Measurements from ENCODE around the gene TRPM3.
A peak's percentile ranks its signal among the peaks of the same experiment; 100 is the strongest.

The TRPM3 gene

DNA sequence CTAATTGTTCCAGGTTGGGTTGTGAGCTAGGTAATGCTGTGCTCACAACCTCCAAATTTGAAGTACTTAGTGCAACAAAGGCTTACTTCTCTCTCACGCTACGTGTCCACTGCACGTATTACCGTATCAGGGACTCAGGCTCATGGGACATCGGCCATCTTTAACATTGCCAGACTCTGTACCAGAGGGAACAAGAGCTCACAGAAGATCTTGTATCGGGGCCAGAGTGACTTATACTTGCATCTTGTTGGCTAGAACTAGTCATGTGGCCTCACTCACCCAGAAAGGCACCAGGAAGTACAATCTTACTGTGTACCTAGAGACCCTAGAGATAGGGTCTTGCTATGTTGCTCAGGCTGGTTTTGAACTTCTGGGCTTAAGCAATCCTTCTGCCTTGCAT is 625.9 kb downstream of the TRPM3 start:
- no peak for DNase-seq

DNA sequence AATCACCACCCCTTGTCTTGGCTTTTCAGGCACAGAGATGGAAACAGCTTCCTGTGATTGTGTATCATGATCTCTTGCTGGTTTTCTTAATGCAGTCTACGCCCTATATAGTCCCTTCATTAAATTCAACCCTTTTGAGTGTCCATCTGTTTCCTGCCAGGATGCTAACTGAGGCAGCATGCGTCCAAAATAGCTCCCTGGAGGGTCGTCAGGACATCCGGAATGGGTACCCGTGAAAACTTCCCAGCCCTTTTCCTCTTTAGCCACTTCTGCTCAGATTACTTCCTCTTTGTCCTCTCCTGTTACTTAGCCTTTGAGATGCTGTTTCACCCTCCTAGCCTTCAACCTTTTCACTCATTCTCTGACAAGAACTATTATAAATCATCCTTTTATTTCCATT is 627.2 kb downstream of the TRPM3 start:
- no peak for DNase-seq

DNA sequence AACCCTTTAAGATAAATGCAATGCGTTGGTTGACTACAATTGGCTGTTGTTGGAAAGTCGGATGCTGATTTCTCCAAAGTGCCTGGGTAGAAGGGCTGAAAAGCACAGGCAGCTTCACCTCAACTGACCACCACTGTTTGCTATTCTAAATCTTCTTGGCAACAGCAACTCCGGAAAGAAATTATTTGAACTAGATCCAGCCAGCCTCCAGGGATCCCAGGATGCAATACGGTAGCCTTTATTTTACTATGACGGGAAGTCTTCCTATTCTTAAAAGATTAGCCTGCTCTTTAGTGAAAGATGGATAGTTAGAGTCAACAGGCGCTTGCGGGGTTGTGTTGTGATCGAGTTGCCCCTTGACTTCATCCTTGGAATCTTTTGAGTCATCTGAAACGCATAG is 628.4 kb downstream of the TRPM3 start:
- no peak for DNase-seq

DNA sequence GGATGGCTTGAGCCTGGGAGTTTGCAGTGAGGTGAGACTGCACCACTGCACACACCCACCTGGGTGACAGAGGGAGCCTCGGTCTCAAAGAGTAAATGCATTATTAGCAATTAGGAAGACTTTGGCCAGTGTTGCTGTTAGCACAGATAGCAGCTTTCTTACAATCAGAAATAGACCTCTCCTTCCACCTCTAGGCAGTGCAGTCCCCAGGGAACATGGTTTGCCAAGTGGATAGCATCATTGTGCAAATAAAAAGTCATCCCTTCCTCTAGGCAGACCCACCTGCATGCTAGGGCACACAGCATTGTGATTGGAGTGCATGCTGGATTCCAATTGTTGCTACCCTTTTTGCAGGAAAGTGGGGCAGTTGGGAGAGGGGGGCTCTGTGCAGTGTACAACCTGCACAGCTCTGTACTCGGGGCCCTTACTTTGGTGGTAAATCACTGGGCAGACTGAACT is 629.1 kb downstream of the TRPM3 start:
- no peak for DNase-seq

- no peak for DNase-seq
Measured at GRCh38 chr9:70491426-70492318, 629.7 kb downstream of the TRPM3 start.

GRCh38 chr9:70490478-70490877 is 630.9 kb downstream of the TRPM3 start:
- no peak for DNase-seq

DNA sequence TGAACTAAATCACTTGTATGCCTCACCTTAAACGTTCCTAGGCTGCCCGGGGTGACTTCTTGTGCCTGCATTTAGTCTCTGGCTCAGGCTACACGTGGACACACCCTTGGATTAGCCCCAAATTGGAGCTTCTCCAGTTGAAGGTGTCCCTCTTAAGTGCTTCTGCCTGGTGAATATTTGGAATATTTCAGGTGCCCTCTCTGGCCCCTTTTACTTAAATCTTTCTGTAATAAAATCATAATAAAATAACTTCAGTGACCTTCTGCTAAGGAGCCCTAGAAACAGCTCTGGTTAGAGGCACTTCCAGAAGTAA is 632.7 kb downstream of the TRPM3 start:
- no peak for DNase-seq

DNA sequence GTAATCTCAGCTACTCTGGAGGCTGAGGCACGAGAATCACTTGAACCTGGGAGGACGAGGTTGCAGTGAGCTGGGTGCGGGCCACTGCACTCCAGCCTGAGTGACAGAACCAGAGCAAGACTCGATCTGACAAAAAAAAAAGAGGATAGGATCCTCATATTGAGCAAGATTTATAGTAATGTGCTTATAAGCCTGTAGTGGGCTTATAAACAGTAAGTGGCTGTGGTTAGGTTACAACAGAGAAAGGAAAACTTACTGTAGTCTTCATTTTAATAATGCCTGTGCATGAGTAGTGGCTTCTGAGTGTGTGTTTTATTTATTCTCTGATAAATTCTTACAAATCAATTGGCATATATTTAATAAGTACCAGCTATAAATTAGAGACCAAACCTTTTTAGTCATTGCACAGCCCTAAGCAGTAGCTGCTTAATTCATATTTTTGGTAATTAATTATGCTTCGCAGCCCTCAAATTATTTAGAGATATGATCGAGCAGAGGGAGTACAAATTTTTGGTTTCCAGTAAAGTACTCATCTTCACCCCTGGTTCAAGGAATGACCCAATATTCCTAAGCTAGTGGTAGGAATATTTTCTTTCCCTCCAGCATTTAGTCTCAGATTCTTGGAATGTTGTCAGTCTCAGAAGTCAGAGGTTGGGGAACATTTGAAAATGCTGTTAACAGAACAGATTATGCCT is 633.2 kb downstream of the TRPM3 start:
- no peak for DNase-seq

DNA sequence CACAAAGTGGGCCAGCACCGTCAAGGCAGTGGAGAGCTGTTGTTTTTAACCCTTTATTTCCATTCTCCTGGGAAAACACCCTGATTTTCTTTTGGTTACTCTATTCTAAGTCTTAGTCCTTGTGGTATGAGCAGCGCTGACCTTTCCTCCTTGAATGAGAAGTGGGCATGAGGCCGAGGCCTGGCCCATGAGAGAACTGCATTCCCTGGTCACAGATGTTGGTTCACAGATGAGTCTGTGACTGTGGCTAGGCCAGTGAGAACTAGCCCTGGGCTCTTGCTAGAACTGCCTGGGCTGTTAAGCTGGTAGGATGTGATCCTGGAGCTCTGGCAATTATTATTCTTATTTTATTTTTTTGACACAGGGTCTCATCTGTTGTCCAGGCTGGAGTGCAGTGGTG is 635.3 kb downstream of the TRPM3 start:
- no peak for DNase-seq

- DNase-seq: no peak
Measured at GRCh38 chr9:70485273-70485858, 636.1 kb downstream of the TRPM3 start.

GRCh38 chr9:70484232-70485130 is 636.9 kb downstream of the TRPM3 start:
- peak; percentile 46 for DNase-seq

- DNase-seq: no peak
Measured at GRCh38 chr9:70481471-70481870, 640.0 kb downstream of the TRPM3 start.

DNA sequence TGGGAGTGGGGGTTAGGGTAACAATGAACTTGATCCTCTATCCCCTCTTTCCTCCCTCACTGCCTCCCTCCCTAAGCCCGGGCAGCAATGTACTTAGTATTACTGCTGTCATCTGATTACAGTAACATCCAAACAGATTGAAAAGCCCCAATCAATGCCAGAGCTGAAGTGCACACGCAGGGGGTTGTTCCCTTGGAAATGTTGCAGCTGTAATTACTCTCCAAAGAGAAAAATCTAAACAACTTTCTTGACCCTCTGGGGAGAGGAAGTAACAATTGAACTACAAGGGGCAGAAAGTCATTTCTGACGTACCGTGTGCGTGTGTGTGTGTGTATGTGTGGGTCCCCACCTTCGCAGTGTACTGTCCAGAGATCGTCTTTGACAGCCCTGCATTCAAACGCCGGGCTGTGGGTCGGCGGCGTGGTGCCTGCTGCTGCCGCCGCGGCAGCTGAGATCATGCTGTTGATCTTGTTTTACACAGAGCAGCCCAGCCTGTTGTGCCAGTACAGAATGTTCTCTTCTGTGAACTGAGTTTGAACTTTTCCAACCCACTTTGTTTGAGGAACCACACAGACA is 640.9 kb downstream of the TRPM3 start:
- peak; percentile 33 for DNase-seq

DNA sequence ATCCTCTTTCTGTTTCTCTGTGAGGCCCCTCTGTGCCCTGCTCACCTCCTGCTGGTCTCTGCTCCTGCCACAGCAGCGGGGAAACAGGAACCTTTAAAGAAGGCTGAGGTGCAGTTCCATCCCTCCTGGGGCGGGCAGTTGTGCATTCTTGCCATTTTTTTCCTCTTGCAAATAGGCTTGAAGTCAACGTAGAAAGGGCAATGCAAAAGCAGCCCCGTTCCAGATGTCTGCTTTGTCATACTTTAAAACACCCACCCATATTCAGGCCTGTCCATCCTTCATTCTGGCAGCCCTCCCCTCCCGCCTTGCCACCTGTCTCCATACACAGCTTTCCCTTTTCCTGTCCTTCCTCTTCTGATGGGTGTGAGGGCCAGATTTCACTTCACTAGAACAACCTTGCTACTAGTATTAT is 641.5 kb downstream of the TRPM3 start:
- DNase-seq: no peak
